Mammary epithelial cell (primary cell): ENCODE data around the gene TMPRSS3.

ENCODE experiments used
- CTCF ChIP-seq, 2 donors: IDR thresholded peaks in 1 of 2; conservative IDR thresholded peaks in 1 of 2; 2 replicates each; pipeline ENCODE4 v1.5.1; 2011 to 2012; ENCODE audit warnings: inconsistent platforms in 2 of 2, low read length in 2 of 2, mild to moderate bottlenecking in 2 of 2, control low read depth in 1 of 2, low read depth in 1 of 2; ENCODE audit not compliant: insufficient read depth in 1 of 2; ENCODE audit errors: extremely low read depth in 1 of 2
- EZH2 ChIP-seq: IDR thresholded peaks from 2 replicates; pipeline ENCODE4 v1.6.1; 2012; ENCODE audit warnings: low read length, inconsistent platforms, borderline replicate concordance

GRCh38 chr21:42358937-42359336, 36.9 kb downstream of the TMPRSS3 start:
- TF ChIP-seq CTCF (conservative IDR thresholded peaks at IDR 0.05 in 1 of 2, IDR thresholded peaks at IDR 0.05 in 1 of 2; ENCODE audit: extremely low read depth in 1 of 2, insufficient read depth in 1 of 2, low read depth in 1 of 2, low read length in 2 of 2) (no peak), EZH2 (no peak)
